SK-N-SH (cell line): Measurements from ENCODE around the gene PDGFRB. TPM values are rescaled to one million over a fixed set of nuclear protein-coding genes. Genes with fewer than 3 reads are reported as not detected.

Experiments used
- CTCF ChIA-PET: fragments of 300-600, 350-600 bp; formaldehyde crosslinking; extraction: SDS; loops from one replicate; lab custom pipeline; 2021; lab: Yijun Ruan, JAX
- POLR2A ChIA-PET: fragments of 350-600 bp; sonication (Branson Sonifier 250); formaldehyde crosslinking; extraction: SDS; loops from one replicate; lab custom pipeline; 2020; ENCODE audit warnings: antibody characterized with exemption, inconsistent platforms; lab: Yijun Ruan, JAX
- DNase-seq: peaks from one replicate; pipeline ENCODE4 v3.0.0; 2012
- H2AFZ ChIP-seq: fragments of 200-600 bp; sonication (generic); 2 replicates; pipeline ENCODE4 v1.8.1; 2016; ENCODE audit warnings: antibody characterized with exemption, mild to moderate bottlenecking, low read depth
- H3F3A ChIP-seq: fragments of 200-600 bp; sonication (generic); replicated peaks from 2 replicates; pipeline ENCODE3; 2016; ENCODE audit warnings: antibody characterized with exemption, mild to moderate bottlenecking; ENCODE audit not compliant: insufficient read depth
- H3K27ac ChIP-seq, 2 experiments: fragments of 200-500 bp in 1 of 2; fragments of 200-600 bp in 1 of 2; sonication (Bioruptor generic) in 1 of 2; sonication (generic), shearing (Covaris generic) in 1 of 2; 2 replicates each; pipeline versions ENCODE4 v1.5.1 to v1.6.1; 2014 to 2016; ENCODE audit warnings: low read depth in 2 of 2, inconsistent platforms in 1 of 2, low read length in 1 of 2, mild to moderate bottlenecking in 1 of 2, mixed read lengths in 1 of 2
- H3K27me3 ChIP-seq: fragments of 200-600 bp; sonication (generic), shearing (Covaris generic); 2 replicates; pipeline ENCODE4 v1.6.1; 2016; ENCODE audit warnings: mixed run types; ENCODE audit not compliant: insufficient read depth
- H3K36me3 ChIP-seq, 2 experiments: fragments of 200-500 bp in 1 of 2; fragments of 200-600 bp in 1 of 2; sonication (Bioruptor generic) in 1 of 2; sonication (generic) in 1 of 2; replicated peaks in 1 of 2; 2 replicates each; pipeline versions ENCODE3 to v1.5.1; 2014 to 2016; ENCODE audit warnings: low read length in 1 of 2, mild to moderate bottlenecking in 1 of 2; ENCODE audit not compliant: insufficient read depth in 2 of 2, control insufficient read depth in 1 of 2
- H3K4me1 ChIP-seq, 2 experiments: fragments of 200-500 bp in 1 of 2; fragments of 200-600 bp in 1 of 2; sonication (Bioruptor generic) in 1 of 2; sonication (generic), shearing (Covaris generic) in 1 of 2; 2 replicates each; pipeline versions ENCODE4 v1.5.1 to v1.6.1; 2014 to 2016; ENCODE audit warnings: low read depth in 1 of 2, low read length in 1 of 2, mixed run types in 1 of 2; ENCODE audit not compliant: insufficient read depth in 2 of 2, control insufficient read depth in 1 of 2
- H3K4me2 ChIP-seq: fragments of 200-600 bp; sonication (generic), shearing (Covaris generic); 2 replicates; pipeline ENCODE4 v1.6.1; 2017; ENCODE audit warnings: mixed run types
- H3K4me3 ChIP-seq, 2 experiments: fragments of 200-500 bp in 1 of 2; fragments of 200-600 bp in 1 of 2; sonication (Bioruptor generic) in 1 of 2; sonication (generic), shearing (Covaris generic) in 1 of 2; 2 replicates each; pipeline versions ENCODE4 v1.5.1 to v1.8.1; 2014 to 2016; ENCODE audit warnings: low read depth in 2 of 2, inconsistent platforms in 1 of 2, low read length in 1 of 2, mild to moderate bottlenecking in 1 of 2, mixed read lengths in 1 of 2, moderate library complexity in 1 of 2
- H3K79me2 ChIP-seq: fragments of 200-600 bp; sonication (generic); 2 replicates; pipeline ENCODE4 v1.8.1; 2017; ENCODE audit warnings: mild to moderate bottlenecking; ENCODE audit not compliant: insufficient read depth
- H3K9ac ChIP-seq: fragments of 200-600 bp; sonication (generic); 2 replicates; pipeline ENCODE4 v1.6.1; 2017; ENCODE audit warnings: mixed run types
- H3K9me2 ChIP-seq: fragments of 200-600 bp; sonication (generic); 2 replicates; pipeline ENCODE4 v1.6.1; 2017; ENCODE audit warnings: mixed run types
- H3K9me3 ChIP-seq: fragments of 200-600 bp; sonication (generic); 2 replicates; pipeline ENCODE4 v1.6.1; 2017; ENCODE audit warnings: mixed run types, mild to moderate bottlenecking, moderate library complexity
- H4K20me1 ChIP-seq: fragments of 200-600 bp; sonication (generic); 2 replicates; pipeline ENCODE4 v1.6.1; 2017; ENCODE audit warnings: mild to moderate bottlenecking, mixed run types; ENCODE audit not compliant: insufficient read depth
- CHD2 ChIP-seq: fragments of 150-350 bp; IDR thresholded peaks from 2 replicates; pipeline ENCODE4 v1.6.1; 2018; ENCODE audit warnings: low read length; ENCODE audit not compliant: partially characterized antibody
- CTCF ChIP-seq: fragments of 200-600 bp; sonication (generic); IDR thresholded peaks from 2 replicates; pipeline ENCODE4 v1.6.1; 2017; ENCODE audit warnings: antibody characterized with exemption, mild to moderate bottlenecking, moderate library complexity
- ELF1 ChIP-seq: IDR thresholded peaks from 2 replicates; pipeline ENCODE4 v1.4.0; 2012
- EP300 ChIP-seq, 2 experiments: IDR thresholded peaks; 2 replicates each; pipeline versions ENCODE4 v1.4.0 to v1.6.1; 2012; ENCODE audit warnings: borderline replicate concordance in 1 of 2, low read depth in 1 of 2, low read length in 1 of 2
- FOXJ3 ChIP-seq: sonication (generic); formaldehyde crosslinking; IDR thresholded peaks from 2 replicates; pipeline ENCODE4 v1.5.1; 2020; ENCODE audit warnings: mild to moderate bottlenecking, missing genetic modification reagents
- GABPA ChIP-seq: IDR thresholded peaks from 2 replicates; pipeline ENCODE4 v1.4.0; 2012; ENCODE audit warnings: low read depth, mild to moderate bottlenecking
- GATA2 ChIP-seq: sonication (generic); formaldehyde crosslinking; IDR thresholded peaks from 2 replicates; pipeline ENCODE4 v1.5.0; 2020; ENCODE audit warnings: mild to moderate bottlenecking, missing genetic modification reagents
- MXI1 ChIP-seq: IDR thresholded peaks from 2 replicates; pipeline ENCODE4 v1.6.1; 2012; ENCODE audit warnings: mild to moderate bottlenecking, low read depth, low read length, improper control_type of control experiment
- NFIC ChIP-seq: IDR thresholded peaks from 2 replicates; pipeline ENCODE4 v1.4.0; 2012; ENCODE audit warnings: borderline replicate concordance
- PBX3 ChIP-seq: IDR thresholded peaks from 2 replicates; pipeline ENCODE4; 2012
- RAD21 ChIP-seq: IDR thresholded peaks from 2 replicates; pipeline ENCODE4 v1.6.1; 2012; ENCODE audit warnings: mild to moderate bottlenecking, low read length
- RCOR1 ChIP-seq: fragments of 150-350 bp; IDR thresholded peaks from 2 replicates; pipeline ENCODE4 v1.6.1; 2017; ENCODE audit warnings: antibody characterized with exemption, low read length
- RFX5 ChIP-seq: IDR thresholded peaks from 2 replicates; pipeline ENCODE4 v1.6.1; 2012; ENCODE audit warnings: mild to moderate bottlenecking, improper control_type of control experiment, low read length
- RXRA ChIP-seq: IDR thresholded peaks from 2 replicates; pipeline ENCODE4 v1.4.0; 2012; ENCODE audit warnings: low read depth, mild to moderate bottlenecking, borderline replicate concordance
- SIN3A ChIP-seq: IDR thresholded peaks from 2 replicates; pipeline ENCODE4 v1.6.1; 2012; ENCODE audit warnings: low read depth, mild to moderate bottlenecking, low read length, moderate library complexity, borderline replicate concordance
- USF2 ChIP-seq: fragments of 150-350 bp; IDR thresholded peaks from 2 replicates; pipeline ENCODE4 v1.6.1; 2017; ENCODE audit warnings: antibody characterized with exemption, low read length, low read depth, borderline replicate concordance
- YY1 ChIP-seq: IDR thresholded peaks from 2 replicates; pipeline ENCODE4 v1.4.0; 2012; ENCODE audit warnings: low read depth, mild to moderate bottlenecking
- WGBS: methylation state at CpG from one replicate; pipeline ENCODE4 v1.1.6; 2017; ENCODE audit warnings: low lambda C conversion rate; 5-methylcytosine and 5-hydroxymethylcytosine counted together
- polyA plus RNA-seq, 3 experiments: library from polyadenylated mRNA; depleted of rRNA; stranded (reverse); fragments of >200 nt; gene quantifications; 2 replicates each; pipeline ENCODE4 v1.2.3, GENCODE V29; 2012

PDGFRB gene
- polyA plus RNA-seq, 1 of the 3 experiments (the other 2 are of a cell fraction): 32.1 TPM

GRCh38 chr5:150133581-150134197, 22.0 kb downstream of the PDGFRB start:
- no peaks in the 10 kb centered on the region for H3F3A ChIP-seq
- H4K20me1 ChIP-seq: no peaks in the 10 kb centered on the region
- no peak overlapping the region for H3K9ac ChIP-seq
- H2AFZ ChIP-seq: no peak overlapping the region
- H3K9me3 ChIP-seq: no peaks in the 10 kb centered on the region
- H3K79me2 ChIP-seq: peaks cover 10% of the 10 kb centered on the region; the same call in 1 of the 2 replicates
- no peak for DNase-seq
- peaks cover 19 to 29% of the 10 kb centered on the region in 2 experiments for H3K4me1 ChIP-seq
- no peaks in the 10 kb centered on the region for H3K27me3 ChIP-seq
- H3K36me3 ChIP-seq: peaks cover 24 to 70% of the 10 kb centered on the region in 2 experiments
- no peak overlapping the region for H3K4me3 ChIP-seq
- POLR2A ChIA-PET: no interaction called here
- 94% methylated on average over 16 of the region's 16 CpGs for WGBS
- H3K4me2 ChIP-seq: no peak overlapping the region
- no peaks in the 10 kb centered on the region for H3K9me2 ChIP-seq
- CTCF ChIA-PET: interaction anchor here (3.6 to 12.5 kb wide), 3 partner anchors 42 to 85 kb away, joined by 43 to 173 read pairs (median 90); no protein-coding TSS in a partner anchor
- H3K27ac ChIP-seq: no peak overlapping the region
- TF ChIP-seq GABPA: no peak
- TF ChIP-seq ELF1: no peak
- TF ChIP-seq GATA2: no peak
- no peak for TF ChIP-seq EP300 (IDR thresholded peaks at IDR 0.05; ENCODE audit: borderline replicate concordance in 1 of 2, low read depth in 1 of 2, low read length in 1 of 2)
- TF ChIP-seq SIN3A: no peak
- no peak for TF ChIP-seq MXI1
- TF ChIP-seq RCOR1: no peak
- TF ChIP-seq FOXJ3 (CRISPR knock-in tag): no peak
- no peak for TF ChIP-seq NFIC
- no peak for TF ChIP-seq PBX3
- TF ChIP-seq RFX5: no peak
- TF ChIP-seq CHD2: no peak
- TF ChIP-seq, all 33 proteins: peak for 0

- no peak for DNase-seq
- POLR2A ChIA-PET: no interaction called here
- Histone ChIP-seq H3K9ac (no peak overlapping the region), H3K4me3 (no peak overlapping the region), H2AFZ (no peak overlapping the region), H3K9me3 (no peaks in the 10 kb centered on the region), H3K4me1 (peaks cover 9 to 19% of the 10 kb centered on the region in 2 experiments), H3F3A (no peaks in the 10 kb centered on the region), H3K27ac (no peak overlapping the region), H3K4me2 (no peak overlapping the region), H3K27me3 (no peaks in the 10 kb centered on the region), H3K9me2 (no peaks in the 10 kb centered on the region), H3K36me3 (peaks cover 32 to 74% of the 10 kb centered on the region in 2 experiments), H3K79me2 (peaks cover 3% of the 10 kb centered on the region; the same call in 1 of the 2 replicates), H4K20me1 (no peaks in the 10 kb centered on the region)
- CTCF ChIA-PET: interaction anchor here (3.5 to 12.5 kb wide), 3 partner anchors 21 to 84 kb away, joined by 24 to 173 read pairs (median 90); partner anchors contain the start of gene PDGFRB
- 98% methylated on average over 12 of the region's 22 CpGs for WGBS
- TF ChIP-seq CHD2 (no peak), RXRA (no peak), RAD21 (no peak), CTCF (no peak), FOXJ3 (CRISPR knock-in tag) (no peak), EP300 (IDR thresholded peaks at IDR 0.05; ENCODE audit: borderline replicate concordance in 1 of 2, low read depth in 1 of 2, low read length in 1 of 2) (no peak), RCOR1 (no peak), YY1 (no peak), NFIC (no peak), USF2 (no peak), GABPA (no peak)
- TF ChIP-seq, all 33 proteins: peak for 0
These were observed 22.9 kb downstream of the PDGFRB start for GRCh38 chr5:150132740-150133139.
